Measurements from ENCODE around the gene RXRA.

RXRA gene

DNA sequence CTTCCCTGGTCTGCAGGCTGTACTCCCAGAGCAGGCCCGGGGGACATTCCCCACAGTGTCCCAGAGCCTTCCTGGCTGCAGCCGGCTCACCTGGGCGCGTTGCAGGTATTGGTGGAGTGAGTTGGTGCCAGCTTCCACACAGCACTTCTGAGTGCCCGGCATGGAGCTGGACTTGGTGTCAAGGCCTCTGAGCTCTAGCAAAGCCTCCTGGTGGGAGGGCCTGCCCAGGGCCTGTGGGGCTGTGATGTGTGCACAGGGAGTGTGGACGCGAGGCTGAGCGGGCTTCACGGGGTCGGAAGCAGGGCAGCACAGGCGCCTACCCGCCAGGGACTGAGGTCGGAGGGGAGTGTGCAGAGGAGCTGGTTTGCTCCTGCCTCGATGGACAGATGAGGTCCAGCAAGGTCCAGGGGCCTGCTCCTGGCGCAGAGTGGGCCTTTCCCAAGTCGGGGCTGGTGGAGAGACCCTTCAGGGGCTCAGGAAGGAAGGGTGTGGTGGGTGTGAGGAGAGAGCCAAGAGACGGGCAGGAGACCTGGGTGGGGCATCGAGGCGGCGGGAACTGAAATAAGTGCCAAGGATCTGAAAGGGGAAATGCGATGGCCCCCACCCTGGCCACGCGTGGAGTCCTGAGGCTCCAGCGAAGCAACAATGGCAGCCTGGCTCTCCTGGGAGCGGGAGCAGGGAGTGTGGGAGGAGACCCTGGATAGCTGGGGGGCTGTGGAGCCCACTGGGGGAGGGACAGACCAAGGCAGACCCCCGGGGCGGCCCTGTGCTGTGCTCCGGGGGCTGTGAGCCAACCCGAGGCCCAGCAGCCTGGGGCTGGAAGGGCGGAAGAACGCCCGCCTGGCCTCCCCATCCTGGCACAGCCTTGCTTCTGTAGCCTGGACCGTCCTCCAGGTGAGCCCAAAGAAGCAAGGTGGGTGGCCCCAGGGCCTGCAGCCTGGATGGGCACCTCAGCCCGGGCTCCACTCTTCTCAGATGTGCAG, 78.4 kb downstream of the RXRA start:
- no peak for DNase-seq

DNA sequence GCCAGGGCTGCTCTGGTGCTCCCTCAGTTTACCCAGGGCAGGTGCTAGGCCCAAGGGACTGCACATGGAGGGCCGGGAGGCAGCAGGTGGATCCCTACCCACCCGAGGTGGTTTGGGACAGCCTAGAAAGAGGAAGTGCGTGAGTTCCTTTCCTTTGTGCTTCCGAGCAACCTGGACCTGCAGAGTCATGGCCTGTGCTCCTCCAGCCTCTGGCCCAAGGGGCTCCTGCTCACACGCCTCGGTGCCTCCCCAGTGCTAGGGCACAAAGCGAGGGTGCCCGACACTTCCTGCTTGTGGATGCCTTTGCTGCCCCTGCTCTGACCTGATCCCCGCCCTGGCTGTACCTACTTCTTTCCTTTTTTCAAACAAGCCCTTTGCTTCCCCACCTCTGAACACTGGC, 79.3 kb downstream of the RXRA start:
- DNase-seq, result no peak

GRCh38 chr9:134406366-134407120, 80.3 kb downstream of the RXRA start:
- DNase-seq, result no peak

GRCh38 chr9:134407121-134407779, 81.0 kb downstream of the RXRA start:
- DNase-seq, result peak; percentile 70

GRCh38 chr9:134408389-134408788, 82.1 kb downstream of the RXRA start:
- no peak for DNase-seq

DNA sequence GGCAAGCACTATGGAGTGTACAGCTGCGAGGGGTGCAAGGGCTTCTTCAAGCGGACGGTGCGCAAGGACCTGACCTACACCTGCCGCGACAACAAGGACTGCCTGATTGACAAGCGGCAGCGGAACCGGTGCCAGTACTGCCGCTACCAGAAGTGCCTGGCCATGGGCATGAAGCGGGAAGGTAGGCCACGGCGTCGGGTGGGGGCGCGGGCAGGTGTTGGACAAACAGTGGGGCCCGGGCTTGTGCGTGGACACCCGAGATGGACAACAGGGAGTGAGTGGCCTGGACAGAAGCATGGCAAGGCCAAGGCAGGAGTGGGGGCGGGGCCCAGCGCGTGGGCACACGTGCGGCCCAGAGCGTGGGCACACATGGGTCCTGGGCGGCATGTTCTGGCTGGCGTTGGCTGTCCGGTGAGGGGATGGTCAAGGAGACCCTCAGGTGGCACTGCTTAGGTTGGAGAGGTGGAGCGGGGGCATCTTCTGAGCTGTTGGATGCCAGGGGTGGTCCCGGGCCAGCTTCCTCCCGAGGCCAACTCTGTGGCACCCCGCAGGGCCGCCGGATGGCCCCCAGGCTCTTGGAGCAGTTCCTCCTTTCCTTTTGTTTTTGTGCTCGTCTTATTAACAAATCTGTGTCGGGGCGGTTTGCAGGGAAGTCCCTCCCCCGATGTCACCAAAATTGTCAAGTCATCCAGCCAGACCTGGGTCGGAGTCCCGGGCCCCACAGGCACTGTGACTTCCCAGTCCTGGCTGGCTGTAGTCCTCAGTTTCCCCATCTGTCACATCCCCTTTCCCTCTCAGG, 82.9 kb downstream of the RXRA start:
- no peak for DNase-seq

DNA sequence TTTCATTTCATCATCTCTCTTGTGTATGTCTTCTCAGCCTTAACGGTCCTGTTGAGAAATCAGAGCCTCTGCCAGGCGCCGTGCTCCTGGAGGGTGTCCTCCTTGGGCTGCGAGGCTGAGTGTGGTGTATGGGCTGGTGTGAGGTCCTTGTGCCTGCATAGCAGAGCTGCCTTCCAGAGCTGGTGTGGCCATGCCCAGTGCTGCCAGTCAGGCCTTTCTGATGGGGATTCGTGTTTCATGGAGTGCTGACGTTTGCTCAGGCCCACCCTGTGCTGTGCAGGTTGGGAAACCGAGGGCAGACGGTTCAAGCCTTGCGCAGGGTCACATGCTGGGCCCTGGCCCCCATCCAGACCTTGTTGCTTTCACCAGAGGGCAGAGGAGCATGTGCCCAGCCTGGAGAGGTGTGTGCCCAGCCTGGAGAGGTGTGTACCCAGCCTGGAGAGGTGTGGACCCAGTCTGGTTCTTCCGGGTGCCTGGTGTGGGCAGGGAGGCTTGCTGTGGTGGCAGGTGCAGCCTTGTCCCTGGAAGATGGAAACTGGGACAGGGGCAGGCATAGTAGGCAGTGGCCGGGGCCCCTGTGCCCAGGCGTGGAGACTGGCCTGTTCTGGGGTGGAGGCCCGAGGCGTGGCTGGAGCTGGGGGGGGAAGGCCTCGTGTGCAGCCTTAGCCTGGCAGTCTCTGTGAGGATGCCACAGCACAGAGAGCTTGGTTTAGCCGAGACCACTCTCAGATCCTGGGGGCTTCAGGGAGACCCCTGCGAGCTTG, 84.0 kb downstream of the RXRA start:
- no peak for DNase-seq

DNA sequence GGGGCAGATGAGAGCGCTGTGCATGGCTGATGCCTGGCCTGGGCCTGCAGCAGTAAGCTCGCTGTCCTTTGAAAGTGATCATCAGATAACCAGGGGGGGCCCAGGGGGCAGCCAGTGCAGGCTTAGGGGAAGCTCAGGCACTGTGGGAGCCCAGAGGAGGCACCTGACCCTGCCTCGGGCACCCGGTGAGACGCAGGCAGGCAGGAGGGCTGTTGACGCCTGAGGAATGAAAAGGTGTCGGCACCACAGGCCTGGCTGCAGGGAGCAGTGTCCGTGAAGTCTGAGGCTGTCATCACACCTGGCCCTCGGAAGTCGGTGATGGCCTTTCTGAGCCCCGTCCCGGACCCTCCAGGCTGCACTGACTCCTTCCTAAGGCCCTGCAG, 84.6 kb downstream of the RXRA start:
- no peak for DNase-seq

- DNase-seq, result no peak
Measured at GRCh38 chr9:134411440-134412297, 85.4 kb downstream of the RXRA start.

DNA sequence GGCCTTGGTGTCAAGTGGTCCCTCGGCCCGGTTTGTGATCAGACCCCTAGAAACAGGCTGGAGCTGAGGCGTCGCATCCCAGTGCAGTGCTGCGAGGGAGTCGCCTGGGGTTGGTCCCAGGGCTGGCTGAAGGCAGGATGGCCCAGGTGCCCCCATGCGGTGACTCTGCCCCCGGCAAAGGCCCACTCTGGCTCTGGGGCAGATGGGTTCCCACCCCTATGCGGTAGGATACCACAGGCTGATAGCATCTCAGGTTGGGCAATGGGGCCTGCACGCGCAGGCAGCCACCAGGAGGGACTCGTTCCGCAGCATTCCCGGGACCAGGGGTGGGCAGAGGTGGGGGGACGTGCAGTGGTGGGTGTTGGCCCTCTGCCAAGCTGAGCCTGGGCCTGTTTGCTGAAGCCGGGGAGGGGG, 86.0 kb downstream of the RXRA start:
- DNase-seq, result no peak

GRCh38 chr9:134413112-134413715, 87.0 kb downstream of the RXRA start:
- DNase-seq, result no peak

- DNase-seq, result peak; percentile 51
Measured at GRCh38 chr9:134413890-134414623, 87.8 kb downstream of the RXRA start.

GRCh38 chr9:134414900-134415425, 88.7 kb downstream of the RXRA start:
- DNase-seq, result no peak

DNA sequence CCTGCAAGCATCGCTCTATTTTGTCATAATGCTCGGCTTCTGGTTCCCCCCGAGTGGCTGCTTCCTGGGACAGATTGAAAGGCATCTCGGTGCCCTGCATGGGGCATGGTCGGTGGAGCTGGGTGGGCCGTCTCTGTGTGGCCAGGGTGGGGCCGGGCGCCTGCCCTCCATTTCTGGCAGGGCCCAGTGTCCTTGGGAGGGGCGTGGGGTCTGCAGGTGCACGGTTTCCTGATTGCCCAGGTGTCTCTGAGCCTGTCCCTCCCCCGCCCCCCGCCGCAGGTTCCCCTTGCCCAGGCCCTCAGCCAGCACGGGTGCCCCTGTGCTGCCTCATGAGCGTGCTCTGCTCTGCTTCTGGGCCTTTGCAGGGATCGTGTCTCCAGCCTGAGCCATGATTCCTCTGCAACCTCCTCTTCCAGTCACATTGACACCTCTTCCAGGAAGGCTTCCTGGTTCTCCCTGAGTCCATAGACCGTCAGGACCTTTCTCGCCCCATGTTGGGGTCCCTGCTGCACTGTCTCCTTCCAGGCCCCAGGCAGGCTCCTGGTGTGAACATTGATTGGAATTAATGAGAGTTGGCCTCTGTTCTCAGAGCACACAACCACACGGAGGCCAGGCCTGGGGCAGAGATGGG, 90.2 kb downstream of the RXRA start:
- DNase-seq, result no peak

DNA sequence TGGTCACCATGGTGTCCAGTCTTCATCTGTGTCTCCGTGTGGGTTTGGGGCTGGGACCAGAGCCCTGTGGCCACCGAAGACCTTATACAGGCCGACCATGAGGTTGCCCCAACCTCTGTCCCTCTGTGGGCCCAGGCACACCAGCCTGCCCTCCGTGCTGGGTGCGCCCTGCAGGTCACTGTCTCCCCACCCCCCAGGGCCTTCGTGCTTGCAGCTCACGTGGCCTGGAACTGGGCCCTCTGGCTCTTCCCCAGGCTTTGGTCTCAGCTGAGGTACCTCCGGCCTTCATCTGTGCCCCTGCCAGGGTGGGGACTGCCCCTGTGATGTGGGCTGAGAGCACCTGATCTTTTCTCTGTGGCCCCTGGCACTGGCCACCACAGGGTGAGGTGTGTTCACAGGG, 92.1 kb downstream of the RXRA start:
- DNase-seq, result no peak

DNA sequence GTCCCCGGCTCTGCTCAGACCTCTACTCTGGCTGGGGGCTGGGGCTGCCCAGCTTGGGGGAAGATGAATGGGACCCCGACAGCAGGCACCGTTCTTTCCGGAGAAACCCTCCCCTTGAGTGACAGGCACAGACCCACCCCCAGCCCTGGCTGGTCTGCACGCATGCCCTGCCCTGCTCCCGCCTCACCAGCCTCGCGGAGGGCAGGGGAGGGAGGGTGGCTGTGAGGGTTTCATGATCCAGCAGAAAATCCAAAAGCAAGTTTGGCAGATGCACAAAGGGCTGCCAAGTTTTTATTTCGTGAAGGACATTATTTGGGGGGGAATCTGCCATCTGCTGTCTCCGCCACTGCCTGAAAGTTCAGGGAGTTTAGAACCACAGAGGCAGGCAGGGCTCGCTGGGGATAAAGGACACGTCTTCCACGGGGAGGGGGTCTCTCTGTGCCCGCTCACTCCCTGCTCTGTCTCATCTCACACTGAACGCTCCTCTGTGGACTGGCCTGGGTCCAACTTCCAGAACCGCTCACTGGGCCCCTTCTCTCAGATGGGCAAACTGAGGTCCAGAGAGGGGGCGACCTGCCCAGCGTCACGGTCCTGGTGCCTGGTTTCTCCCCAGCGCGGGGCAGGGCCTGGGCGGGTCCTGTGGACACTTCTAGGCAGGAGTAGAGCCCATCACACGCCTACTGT, 92.9 kb downstream of the RXRA start:
- DNase-seq, result no peak

- peak; percentile 4 for DNase-seq
Measured at GRCh38 chr9:134419684-134420076, 93.4 kb downstream of the RXRA start.

DNA sequence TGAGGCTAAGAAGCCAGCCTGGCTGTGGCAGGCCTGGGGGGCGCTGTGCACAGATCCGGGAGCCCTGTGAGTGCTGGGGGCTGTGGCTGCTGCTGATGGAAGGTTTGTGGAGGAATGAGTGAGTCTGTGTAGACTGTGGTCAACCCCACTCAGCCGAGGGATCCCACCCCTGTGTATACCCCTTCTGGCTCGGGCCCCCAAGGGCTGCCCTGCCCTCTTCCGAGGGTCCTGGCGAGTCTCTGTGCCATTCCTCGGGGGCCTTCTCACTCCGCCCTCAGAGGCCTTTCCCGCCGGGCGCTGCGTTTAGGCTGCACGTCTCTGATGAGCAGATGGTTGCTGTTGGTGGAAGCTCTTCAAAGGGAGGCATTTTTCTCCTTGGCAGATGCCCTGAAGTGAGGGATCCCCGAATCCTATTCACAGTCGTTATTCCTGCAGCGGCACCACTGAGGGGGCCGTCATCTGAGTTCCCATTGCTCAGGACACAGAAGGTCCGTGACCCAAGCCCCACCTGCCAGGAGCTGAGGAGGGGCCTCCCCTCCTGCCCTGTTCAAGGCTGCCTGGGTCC, 94.1 kb downstream of the RXRA start:
- no peak for DNase-seq
